Stimulated activated CD8-positive, alpha-beta memory T cell treated with anti-CD3 and anti-CD28 coated beads, Interleukin-15, amount 100 ng/mL, for 4 hours (primary cell): ENCODE results near the gene FASTKD1.
"Not testable (repeated sequence)": the region's sequence is repeated elsewhere in the genome, so short reads cannot be mapped to it uniquely, and the experiment has no call there.

ENCODE experiments used
- DNase-seq, 2 donors: peaks; one replicate each; pipeline ENCODE4 v3.0.0-alpha.2; 2020; ENCODE audit warnings: low read depth in 2 of 2

The FASTKD1 gene

DNA sequence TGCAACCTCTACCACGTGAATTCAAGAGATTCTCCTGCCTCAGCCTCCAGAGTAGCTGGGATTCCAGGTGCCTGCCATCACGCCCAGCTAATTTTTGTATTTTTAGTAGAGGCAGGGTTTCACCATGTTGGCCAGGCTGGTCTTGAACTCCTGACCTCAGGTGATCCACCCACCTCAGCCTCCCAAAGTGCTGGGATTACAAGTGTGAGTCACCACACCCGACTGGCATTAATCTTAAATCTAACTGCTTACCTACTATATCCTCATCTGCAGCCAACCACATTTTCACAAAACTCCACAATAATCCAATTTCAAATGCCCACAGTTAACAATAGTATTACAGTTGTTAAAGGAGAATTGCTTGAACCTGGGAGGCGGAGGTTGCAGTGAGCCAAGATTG lies 2.9 kb downstream of the FASTKD1 start:
- DNase-seq = not testable (repeated sequence)

DNA sequence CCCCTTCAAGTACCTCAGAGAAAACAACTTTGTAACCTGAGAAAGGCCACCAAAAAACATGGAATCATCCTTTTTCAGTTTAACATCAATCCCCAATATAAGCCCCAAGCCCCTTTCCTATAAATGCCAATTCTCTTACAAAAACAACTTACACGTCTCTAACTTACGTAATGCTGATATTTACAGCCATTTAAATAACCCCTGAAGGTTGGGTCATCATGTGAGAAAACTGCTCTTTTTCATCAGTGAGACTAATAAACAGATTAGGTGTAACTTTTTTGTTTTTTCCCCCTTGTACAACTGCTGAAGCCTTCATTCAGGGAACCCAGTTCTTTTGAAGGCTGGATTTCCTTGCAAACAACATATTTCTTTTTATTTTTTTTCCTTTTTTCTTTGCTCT lies 3.7 kb downstream of the FASTKD1 start:
- DNase-seq = no peak

DNA sequence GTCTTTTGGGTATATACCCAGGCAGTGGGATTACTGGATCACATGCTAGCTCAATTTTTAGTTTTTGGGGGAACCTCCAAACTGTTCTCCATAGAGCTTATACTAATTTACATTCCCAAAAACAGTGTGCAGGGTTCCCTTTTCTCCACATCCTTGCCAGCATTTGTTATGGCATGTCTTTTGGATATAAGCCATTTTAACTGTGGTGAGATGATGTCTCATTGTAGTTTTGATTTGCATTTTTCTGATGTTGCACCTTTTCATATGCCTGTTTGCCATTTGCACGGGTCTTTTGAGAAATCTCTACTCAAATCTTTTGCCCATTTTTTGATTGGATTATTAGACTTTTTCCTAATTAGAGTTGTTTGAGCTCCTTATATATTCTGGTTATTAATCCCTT lies 8.0 kb downstream of the FASTKD1 start:
- DNase-seq = no peak

DNA sequence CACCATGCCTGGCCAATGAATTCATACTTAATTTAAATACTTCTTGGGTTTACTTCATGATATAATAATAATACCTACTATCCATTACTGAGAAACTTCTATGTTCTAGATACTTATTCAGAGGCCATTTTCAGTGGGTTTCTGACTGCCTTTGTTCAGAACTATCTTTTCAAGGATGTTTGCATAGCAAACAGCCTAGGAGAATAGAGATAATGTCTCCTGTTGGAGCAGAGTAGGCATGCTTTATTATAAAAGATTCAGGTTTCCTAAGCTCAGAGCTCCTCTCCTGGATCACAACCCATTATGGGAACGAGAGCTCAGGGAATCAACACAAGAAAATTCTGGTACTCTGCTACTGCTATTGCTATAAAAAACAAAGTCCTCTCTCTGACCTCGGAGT lies 11.1 kb downstream of the FASTKD1 start:
- no peak for DNase-seq

DNA sequence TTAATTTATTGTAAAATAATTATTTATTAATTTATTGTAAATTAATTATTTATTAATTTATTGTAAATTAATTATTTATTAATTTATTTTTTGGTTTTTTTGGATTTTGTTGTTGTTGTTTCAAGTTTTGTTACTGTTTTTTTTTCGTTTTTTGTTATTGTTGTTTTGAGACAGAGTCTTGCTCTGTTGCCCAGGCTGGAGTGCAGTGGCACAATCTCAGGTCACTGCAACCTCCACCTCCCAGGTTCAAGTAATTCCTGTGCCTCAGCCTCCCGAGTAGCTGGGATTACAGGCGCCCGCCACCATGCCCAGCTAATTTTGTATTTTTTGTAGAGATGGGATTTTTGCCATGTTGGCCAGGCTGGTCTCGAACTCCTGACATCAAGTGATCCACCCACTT lies 11.6 kb downstream of the FASTKD1 start:
- not testable (repeated sequence) for DNase-seq

DNA sequence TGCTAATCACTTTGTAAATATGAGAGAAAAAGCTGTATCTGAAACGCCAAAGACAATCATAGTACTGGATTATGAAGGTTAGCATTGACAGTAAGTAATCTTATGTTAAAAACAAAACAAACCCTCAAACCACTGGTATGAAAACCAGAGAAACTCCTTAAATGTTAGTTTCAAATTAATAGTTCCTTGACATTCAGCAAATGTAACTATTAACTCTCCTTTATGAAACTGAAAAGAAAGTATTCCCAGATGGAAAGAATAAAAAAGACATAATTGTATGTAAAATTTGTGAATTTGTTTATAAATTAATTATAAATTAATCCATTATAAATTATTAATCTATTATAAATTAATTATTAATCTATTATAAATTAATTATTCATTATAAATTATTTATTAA lies 12.3 kb downstream of the FASTKD1 start:
- no peak for DNase-seq

DNA sequence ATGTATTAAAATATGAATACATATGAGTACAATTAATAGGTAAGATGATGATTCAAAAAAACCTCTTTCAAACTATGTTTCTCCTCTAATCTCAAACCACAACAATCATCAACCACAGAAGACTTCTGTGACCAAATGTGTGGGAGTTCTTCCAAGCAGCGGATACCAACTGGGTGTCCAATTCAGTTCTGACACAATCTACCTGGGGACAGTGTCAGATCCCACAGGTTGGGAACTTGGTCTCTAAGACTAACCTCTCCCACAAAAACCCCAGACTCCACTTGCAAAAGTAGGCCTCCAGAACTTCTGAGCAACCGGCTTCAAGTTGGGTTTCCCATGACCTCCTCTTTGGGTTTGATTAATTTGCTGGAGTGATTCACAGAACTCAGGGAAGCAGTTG lies 26.9 kb downstream of the FASTKD1 start:
- no peak for DNase-seq

DNA sequence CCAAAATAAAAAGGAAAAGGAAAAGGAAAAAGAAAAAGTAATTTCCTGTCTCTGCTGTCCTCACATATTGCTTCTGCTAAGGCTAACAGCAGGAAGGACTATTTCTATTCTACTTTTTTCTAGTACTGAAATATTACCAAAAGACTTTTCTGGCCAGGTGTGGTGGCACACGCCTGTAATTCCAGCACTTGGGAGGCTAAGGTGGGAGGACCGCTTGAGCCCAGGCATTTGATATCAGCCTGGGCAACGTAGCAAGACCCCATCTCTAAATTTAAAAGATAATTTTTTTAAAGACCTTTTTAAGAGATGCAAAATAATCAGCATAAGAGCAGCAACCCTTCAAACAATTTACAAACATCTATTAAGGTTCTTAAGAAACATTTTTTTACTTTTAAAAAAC lies 31.2 kb downstream of the FASTKD1 start:
- DNase-seq = no peak

DNA sequence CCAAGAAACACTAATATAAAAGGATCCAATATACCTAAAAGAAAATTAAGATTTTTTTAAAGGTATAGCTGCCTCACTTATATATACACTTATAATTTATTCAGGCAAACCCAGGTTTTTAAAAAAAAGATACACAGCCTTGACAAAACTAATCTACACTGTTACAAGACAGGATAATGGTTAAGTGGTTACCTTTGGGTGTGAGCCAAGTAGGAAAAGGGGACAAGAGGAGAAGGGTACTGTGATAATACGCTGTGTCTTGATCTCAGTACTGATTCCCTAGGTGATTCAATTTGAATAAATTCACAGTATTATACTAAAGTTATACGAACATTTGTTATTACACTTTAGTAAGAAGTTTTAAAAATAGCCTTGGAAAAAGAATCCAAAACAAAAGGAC lies 33.5 kb downstream of the FASTKD1 start:
- DNase-seq = no peak

DNA sequence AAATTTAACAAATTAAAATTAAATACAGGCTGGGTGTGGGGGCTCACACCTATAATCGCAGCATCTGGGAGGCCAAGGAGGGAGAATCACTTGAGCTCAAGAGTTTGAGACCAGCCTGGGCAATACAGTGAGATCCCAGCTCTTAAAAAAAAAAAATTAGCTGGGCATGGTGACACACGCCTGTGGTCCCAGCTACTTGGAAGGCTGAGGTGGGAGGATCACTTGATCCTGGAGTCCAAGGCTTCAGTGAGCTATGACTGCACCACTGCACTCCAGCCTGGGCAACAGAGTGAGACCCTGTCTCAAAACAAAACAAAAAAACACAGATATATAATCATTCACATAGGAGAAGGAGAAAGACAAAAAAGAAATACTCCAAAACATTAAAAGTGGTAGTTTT lies 34.2 kb downstream of the FASTKD1 start:
- DNase-seq = not testable (repeated sequence)

DNA sequence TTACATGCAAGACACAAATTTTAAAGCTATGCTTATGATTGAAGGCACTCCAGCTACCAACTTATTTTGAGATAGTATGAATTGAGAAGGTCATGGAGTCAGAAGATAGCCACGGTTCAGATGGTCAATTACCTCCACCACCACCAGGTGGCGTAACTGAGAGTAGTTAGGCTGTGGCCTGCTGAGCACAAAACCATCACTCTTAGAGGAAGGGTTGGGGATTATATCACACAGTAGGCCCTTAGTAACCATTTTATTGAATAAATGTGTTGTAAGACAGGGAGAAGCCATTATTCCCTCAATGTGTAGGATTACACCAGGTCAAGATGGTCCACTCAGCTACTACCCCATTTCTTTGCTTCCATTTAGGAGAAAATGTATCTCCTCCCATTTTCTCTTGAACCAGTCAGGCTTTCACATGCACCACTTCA lies 45.4 kb downstream of the FASTKD1 start:
- DNase-seq = peak; percentile 9 to 48

DNA sequence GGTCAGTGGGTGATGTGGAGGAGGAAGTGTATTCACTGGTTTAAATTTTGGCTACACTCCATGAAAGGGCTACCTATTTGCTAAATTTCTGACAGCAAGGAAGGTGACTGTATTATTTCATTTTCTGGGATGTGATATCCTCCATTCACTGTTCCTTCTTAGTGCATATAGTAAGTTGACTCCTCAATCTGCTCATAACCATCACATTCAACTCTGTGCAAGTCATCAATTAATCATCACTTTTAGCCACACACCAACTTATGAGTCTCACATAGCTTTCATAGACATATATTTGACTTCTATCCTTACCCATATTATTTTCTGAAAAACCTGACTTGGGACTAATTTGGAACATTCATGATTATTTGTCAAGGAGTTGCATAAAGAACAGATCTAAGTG lies 47.2 kb downstream of the FASTKD1 start:
- DNase-seq = no peak

DNA sequence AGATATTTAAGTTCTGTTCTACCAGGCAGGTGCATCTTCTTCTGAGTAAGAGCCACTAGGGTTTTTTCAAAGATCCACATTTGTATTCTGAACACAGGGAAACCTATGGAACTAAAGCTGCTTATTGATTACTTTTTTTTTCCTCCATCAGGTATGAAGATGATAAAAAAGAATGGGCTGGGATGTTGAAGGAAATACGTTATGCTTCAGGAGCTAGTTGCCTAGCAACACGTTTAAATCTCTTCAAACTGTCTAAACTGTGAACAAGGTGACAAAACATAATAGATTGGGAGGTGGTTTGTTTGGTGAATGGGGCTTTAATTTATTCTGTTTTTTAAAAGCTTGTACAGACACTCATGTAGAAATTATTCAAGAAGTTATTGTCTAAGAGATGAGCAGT lies 48.2 kb downstream of the FASTKD1 start:
- DNase-seq = no peak

DNA sequence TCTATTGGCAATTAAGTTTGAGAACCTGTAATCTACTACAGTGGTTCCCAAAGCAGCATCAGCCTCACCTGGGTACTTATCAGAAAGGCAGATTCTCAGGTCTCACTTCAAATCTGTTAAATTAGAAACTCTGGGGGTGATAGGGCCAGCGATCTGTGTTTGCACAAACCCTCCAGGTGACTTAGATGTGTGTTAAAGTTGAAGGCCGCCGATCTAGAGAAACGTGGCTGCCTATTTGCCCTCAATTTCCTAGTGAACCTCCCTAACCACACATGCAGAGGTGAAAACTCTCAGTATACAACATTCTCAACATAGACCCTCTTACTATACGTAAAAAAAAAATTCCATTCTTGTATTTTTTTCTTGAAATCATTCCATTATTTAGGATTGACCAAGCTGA lies 50.0 kb downstream of the FASTKD1 start:
- no peak for DNase-seq

DNA sequence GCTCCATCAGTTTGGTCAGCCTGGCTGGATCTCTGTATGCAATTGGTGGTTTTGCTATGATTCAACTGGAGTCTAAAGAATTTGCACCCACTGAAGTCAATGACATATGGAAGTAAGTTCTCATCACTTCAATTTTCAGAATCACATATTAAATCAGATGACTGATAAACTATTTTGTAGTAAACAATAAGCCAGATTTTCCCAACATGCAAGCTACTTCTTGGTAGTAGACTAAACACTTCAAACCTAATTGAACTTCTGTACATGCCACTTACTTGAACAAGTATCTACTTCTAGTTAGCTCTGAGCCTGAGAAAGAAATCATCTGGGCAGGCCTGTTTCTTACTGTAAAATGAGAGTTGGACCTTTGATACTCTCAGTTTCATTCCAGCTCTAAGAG lies 52.8 kb downstream of the FASTKD1 start:
- DNase-seq = no peak

DNA sequence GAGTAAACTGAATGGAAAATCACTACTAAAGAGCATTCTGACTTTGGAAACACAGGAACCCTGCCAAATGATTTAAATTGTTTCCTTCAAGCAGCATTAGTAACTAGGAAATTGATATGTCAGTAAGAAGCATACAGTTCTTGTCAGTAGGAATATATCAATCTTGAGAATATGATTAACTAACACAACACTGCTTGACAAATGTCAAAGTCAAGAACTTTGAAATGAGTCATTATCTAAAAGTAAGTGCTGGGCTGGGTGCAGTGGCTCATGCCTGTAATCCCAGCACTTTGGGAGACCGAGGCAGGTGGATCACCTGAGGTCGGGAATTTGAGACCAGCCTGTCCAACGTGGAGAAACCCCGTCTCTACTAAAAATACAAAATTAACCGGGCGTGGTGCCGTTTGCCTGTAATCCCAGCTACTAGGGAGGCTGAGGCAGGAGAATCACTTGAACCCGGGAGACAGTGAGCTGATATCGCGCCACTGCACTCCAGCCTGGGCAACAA lies 57.1 kb downstream of the FASTKD1 start:
- DNase-seq = not testable (repeated sequence)

DNA sequence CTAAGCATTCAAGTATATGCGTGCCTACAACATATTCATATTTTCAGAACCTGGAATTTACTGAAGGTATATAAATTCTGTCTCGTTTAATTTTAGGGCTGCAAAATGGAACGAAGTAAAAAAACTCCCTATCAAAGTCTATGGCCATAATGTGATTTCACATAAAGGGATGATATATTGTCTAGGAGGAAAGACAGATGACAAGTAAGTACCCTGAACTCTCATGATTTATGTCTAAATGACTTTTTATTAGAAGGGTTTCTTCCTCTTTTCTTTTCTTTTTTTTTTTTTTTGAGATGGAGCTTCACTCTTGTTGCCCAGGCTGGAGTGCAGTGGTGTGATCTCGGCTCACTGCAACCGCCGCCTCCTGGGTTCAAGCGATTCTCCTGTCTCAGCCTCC lies 58.9 kb downstream of the FASTKD1 start:
- DNase-seq = not testable (repeated sequence)

DNA sequence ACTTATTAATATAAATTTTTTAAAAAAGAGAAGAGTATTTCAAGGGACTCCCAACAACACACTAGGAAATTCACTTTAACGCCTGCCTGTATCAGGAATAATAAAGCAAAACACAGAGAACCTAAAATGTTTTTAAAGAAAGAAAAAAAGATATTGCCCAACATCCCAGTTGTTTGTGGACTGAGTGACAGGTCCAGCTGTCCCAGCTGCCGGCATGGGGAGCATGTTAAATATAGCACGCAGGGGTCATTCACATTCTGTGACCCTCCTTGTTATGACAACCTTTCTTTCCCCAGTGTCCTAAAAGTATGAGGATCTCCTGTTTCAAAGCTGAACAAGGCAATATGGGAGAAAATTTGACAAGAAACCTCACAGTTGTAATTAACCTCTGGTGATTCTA lies 59.7 kb downstream of the FASTKD1 start:
- no peak for DNase-seq

DNA sequence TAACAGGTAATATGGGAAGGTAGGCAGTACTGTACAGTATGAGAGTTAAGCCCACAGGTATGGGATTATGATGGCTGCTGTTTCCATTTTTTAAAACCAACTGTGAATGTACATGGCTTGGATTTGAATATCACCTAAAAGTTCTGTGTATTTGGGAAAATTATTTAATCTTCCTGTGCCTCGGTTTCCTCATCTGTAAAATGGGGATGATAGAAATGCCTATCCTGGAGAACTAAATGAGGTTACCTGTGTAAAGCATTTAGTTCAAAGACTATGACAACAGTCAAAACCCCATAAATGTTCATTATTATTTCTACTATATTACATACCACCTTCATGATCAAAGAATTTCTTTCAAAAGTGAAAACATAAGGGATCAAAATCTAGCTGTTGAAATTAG lies 60.6 kb downstream of the FASTKD1 start:
- DNase-seq = no peak

DNA sequence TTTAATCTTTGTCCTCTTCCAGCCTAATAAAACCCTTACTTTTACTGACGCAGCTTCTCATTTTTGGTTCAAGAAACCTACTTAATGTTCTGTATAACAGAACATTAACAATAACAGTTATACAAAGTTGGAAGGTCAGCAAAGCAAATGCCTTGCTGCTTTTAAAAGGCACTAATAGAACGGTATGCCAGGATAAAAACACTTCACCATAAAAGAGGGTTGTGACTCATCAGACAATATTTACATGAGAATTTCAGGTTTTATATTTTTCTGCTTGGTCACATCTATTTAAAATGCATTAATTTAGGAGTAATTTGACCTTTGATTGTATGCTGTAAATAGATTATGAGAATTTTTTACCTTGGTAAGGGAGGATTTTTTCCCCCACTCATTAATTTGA lies 61.1 kb downstream of the FASTKD1 start:
- no peak for DNase-seq

DNA sequence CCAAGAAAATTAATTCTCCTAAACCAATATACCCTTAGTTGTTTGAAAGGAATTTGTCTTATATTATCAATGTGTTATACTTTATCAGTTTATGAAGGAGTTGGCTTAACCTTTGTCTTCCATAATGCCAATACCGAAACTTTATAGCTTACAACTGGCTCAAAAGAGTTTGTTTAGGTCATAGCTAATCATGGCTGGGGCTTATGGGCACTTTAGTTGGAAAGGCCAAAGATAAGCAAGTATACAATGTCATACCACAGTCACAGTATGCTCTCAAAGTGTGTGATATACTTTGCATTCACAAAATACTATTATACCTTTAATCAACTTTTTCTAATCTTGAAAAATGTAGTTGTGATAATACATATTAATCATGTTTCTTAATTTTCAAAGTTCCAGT lies 61.8 kb downstream of the FASTKD1 start:
- DNase-seq = no peak

DNA sequence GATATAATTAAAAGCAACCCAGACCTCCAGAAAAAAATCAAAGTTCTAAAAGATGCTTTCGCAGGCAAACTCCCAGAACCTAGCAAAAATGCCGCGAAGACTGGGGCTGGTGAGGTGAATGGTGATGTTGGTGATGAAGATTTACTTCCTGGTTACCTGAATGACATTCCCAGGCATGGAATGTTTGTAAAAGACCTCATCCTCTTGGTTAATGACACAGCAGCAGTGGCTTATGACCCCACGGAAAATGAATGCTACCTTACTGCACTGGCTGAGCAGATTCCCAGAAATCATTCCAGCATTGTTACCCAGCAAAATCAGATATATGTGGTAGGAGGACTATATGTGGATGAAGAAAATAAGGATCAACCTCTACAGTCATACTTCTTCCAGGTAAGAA lies 63.2 kb downstream of the FASTKD1 start:
- no peak for DNase-seq

DNA sequence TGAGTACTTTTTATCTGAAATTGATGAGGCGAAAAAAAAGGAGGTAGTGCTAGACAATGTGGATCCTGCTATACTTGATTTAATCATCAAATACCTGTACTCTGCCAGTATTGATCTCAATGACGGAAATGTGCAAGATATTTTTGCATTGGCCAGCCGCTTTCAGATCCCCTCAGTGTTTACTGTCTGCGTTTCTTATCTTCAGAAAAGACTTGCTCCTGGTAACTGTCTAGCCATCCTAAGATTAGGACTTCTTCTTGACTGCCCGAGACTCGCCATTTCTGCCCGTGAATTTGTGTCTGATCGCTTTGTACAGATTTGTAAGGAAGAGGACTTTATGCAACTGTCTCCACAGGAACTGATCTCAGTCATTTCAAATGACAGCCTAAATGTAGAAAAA lies 63.7 kb downstream of the FASTKD1 start:
- no peak for DNase-seq

DNA sequence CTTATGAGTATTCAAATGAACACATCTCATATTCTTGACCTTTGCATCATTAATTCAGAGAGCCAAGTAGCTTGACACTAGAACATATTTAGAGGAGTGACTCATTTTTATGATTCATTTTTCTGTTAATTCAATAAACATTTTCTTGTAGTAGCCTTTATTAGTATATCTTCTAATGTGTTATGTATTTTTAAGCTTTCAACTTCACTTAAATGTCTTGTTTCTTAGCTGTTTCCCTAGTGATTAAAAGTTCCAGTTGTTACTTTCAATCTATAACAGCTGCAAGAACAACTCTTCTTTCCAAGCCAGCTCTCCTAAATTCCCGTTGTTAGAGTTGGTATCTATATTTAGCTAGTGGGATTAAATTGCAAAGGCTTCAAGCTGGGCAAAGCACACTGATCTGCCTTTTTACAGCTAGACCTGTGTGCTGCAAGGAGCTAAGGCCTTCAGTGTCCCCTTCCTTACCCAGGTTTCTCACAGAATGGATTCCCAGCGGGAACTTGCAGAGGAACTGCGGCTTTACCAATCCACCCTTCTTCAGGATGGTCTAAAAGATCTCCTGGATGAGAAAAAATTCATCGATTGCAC lies 64.3 kb downstream of the FASTKD1 start, which contains the start of gene KLHL41:
TSS of gene KLHL41 (plus strand) at position 405 of the 588 bp plus-strand sequence. CDS start at position 482, 77 bp downstream.
- DNase-seq = no peak
